HG03521 (cell line): ENCODE measurements around the gene SEZ6L2.

Source experiments
- ATAC-seq: cut with Tn5 transposase; IDR thresholded peaks from one replicate; pipeline ENCODE4 v1.9.1; 2021; ENCODE audit warnings: mild to moderate bottlenecking, moderate library complexity; ENCODE audit not compliant: unreplicated experiment

The SEZ6L2 gene

GRCh38 chr16:29830774-29831173, 68.6 kb downstream of the SEZ6L2 start:
- no peak for ATAC-seq

GRCh38 chr16:29826342-29826695, 73.0 kb downstream of the SEZ6L2 start:
- ATAC-seq = no peak

- no peak for ATAC-seq
Measured at GRCh38 chr16:29825145-29826044, 74.0 kb downstream of the SEZ6L2 start.

- no peak for ATAC-seq
Measured at GRCh38 chr16:29824589-29825144, 74.7 kb downstream of the SEZ6L2 start.

- no peak for ATAC-seq
Measured at GRCh38 chr16:29821643-29822115, 77.7 kb downstream of the SEZ6L2 start.
